PC-9 (cell line): ENCODE results near the gene MPP3.

Experiments used
- EZH2 ChIP-seq: fragments of 200-600 bp; sonication (generic); IDR thresholded peaks from 2 replicates; pipeline ENCODE4 v1.8.0; 2017; ENCODE audit warnings: antibody characterized with exemption, low read depth
- TF ChIP-seq, protein P1 (sequence below): fragments of 200-600 bp; sonication (generic); conservative IDR thresholded peaks from 2 replicates; pipeline ENCODE4 v1.6.1; 2017; ENCODE audit warnings: mixed run types, antibody characterized with exemption, mild to moderate bottlenecking, moderate library complexity

DNA sequence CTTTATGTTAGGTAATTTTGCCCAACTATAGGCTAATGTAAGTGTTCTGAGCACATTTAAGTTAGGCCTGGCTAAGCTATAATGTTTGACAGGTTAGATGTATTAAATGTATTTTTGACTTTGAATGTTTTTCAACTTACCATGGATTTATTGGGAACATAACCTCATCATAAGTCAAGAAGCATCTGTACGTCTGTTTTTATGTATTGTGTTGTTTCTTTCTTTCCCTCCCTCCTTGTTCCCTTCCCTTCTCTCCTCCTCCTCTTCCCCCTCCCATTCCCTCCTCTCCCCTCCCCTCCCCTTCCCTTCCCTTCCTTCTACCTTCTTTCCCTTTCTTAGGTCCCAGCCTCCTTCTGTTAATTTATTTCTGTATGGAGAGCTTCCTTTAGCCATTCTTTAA, 43.5 kb downstream of the MPP3 start:
- TF ChIP-seq, protein P1, sequence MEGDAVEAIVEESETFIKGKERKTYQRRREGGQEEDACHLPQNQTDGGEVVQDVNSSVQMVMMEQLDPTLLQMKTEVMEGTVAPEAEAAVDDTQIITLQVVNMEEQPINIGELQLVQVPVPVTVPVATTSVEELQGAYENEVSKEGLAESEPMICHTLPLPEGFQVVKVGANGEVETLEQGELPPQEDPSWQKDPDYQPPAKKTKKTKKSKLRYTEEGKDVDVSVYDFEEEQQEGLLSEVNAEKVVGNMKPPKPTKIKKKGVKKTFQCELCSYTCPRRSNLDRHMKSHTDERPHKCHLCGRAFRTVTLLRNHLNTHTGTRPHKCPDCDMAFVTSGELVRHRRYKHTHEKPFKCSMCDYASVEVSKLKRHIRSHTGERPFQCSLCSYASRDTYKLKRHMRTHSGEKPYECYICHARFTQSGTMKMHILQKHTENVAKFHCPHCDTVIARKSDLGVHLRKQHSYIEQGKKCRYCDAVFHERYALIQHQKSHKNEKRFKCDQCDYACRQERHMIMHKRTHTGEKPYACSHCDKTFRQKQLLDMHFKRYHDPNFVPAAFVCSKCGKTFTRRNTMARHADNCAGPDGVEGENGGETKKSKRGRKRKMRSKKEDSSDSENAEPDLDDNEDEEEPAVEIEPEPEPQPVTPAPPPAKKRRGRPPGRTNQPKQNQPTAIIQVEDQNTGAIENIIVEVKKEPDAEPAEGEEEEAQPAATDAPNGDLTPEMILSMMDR, result no peak
- no peak for TF ChIP-seq EZH2
